HCT116 (cell line): ENCODE data around the gene MEGF6. TPM values are rescaled to one million over a fixed set of nuclear protein-coding genes. Genes with fewer than 3 reads are reported as not detected.
A peak's percentile ranks its signal among the peaks of the same experiment; 100 is the strongest.

Experiments
- ATAC-seq: fragments of 200-7000 bp; cut with Tn5 transposase; 2 replicates; pipeline ENCODE4 v1.9.1; 2020; ENCODE audit warnings: mild to moderate bottlenecking, moderate library complexity
- BruUV-seq: library from RNA; stranded (reverse); fragments of 400-500 nt; replicated peaks from 2 replicates; lab custom pipeline; 2021; lab: Mats Ljungman, UMichigan
- CTCF ChIA-PET: fragments of 300-600 bp; sonication (Branson Sonifier 250); formaldehyde crosslinking; loops from one replicate; lab custom pipeline; 2021; ENCODE audit warnings: antibody characterized with exemption; lab: Charles Lee
- POLR2A ChIA-PET: fragments of 300-600, 350-600 bp; sonication (Branson Sonifier 250); formaldehyde crosslinking; loops from one replicate; lab custom pipeline; 2021; ENCODE audit warnings: antibody characterized with exemption; lab: Charles Lee
- RAD21 ChIA-PET, 2 experiments: fragments of 300-600 bp; sonication (Branson Sonifier 250); formaldehyde crosslinking; loops; one replicate each; lab custom pipeline; 2023; ENCODE audit warnings: low total read pairs in 2 of 2; ENCODE audit not compliant: uncharacterized antibody in 2 of 2, unreplicated experiment in 2 of 2, low non-redundant PET in 1 of 2; lab: Charles Lee
- DNase-seq: peaks from one replicate; pipeline ENCODE4 v3.0.0-alpha.2; 2010; ENCODE audit warnings: low read depth, low spot score
- H2AFZ ChIP-seq: fragments of 200-600 bp; shearing (Covaris generic), sonication (generic); 2 replicates; pipeline ENCODE4 v1.6.1; 2017; ENCODE audit warnings: low read depth, mixed run types, mixed read lengths, antibody characterized with exemption, low read length; ENCODE audit not compliant: poor library complexity, severe bottlenecking
- H3K27ac ChIP-seq: 2 replicates; pipeline ENCODE4 v1.5.1; 2012; ENCODE audit warnings: low read depth, low read length
- H3K27me3 ChIP-seq: fragments of 200-600 bp; sonication (generic); 2 replicates; pipeline ENCODE4 v1.6.1; 2016; ENCODE audit warnings: mixed run types, low read length, mixed read lengths; ENCODE audit not compliant: insufficient read depth
- H3K36me3 ChIP-seq, 2 experiments: fragments of 200-500 bp in 1 of 2; fragments of 200-600 bp in 1 of 2; sonication (Bioruptor generic) in 1 of 2; sonication (generic) in 1 of 2; 2 replicates each; pipeline versions ENCODE4 v1.5.1 to v1.6.1; 2014 to 2016; ENCODE audit warnings: low read length in 2 of 2, inconsistent platforms in 1 of 2, mixed read lengths in 1 of 2, mixed run types in 1 of 2; ENCODE audit not compliant: insufficient read depth in 2 of 2, control insufficient read depth in 1 of 2
- H3K4me1 ChIP-seq, 2 experiments: fragments of 200-600 bp in 1 of 2; sonication (generic) in 1 of 2; 2 replicates each; pipeline versions ENCODE4 v1.5.1 to v1.6.1; 2012 to 2017; ENCODE audit warnings: low read length in 2 of 2, inconsistent platforms in 1 of 2, mild to moderate bottlenecking in 1 of 2, mixed read lengths in 1 of 2, mixed run types in 1 of 2, moderate library complexity in 1 of 2; ENCODE audit not compliant: insufficient read depth in 2 of 2, control insufficient read depth in 1 of 2
- H3K4me2 ChIP-seq: fragments of 200-600 bp; sonication (generic); 2 replicates; pipeline ENCODE4 v1.6.1; 2017; ENCODE audit warnings: mixed run types, low read length, mixed read lengths
- H3K4me3 ChIP-seq, 2 experiments: fragments of 200-600 bp in 1 of 2; sonication (generic) in 1 of 2; replicated peaks in 1 of 2; 2 replicates each; pipeline ENCODE4 v1.5.1; 2011 to 2016; ENCODE audit warnings: low read length in 2 of 2, control low read depth in 1 of 2, low read depth in 1 of 2, mild to moderate bottlenecking in 1 of 2, mixed read lengths in 1 of 2, mixed run types in 1 of 2
- H3K79me2 ChIP-seq: fragments of 200-600 bp; sonication (generic); 2 replicates; pipeline ENCODE4 v1.6.1; 2017; ENCODE audit warnings: mild to moderate bottlenecking, mixed run types, low read length, moderate library complexity, mixed read lengths; ENCODE audit not compliant: insufficient read depth
- H3K9ac ChIP-seq: fragments of 200-600 bp; sonication (generic); 2 replicates; pipeline ENCODE4 v1.6.1; 2016; ENCODE audit warnings: low read length, mixed read lengths
- H3K9me2 ChIP-seq: fragments of 200-600 bp; sonication (generic), shearing (Covaris generic); 2 replicates; pipeline ENCODE4 v1.6.1; 2017; ENCODE audit warnings: mixed run types, mild to moderate bottlenecking, moderate library complexity; ENCODE audit not compliant: insufficient read depth
- H3K9me3 ChIP-seq, 2 experiments: fragments of 200-500 bp in 1 of 2; fragments of 200-600 bp in 1 of 2; sonication (Bioruptor generic) in 1 of 2; sonication (generic) in 1 of 2; 2 replicates each; pipeline ENCODE4 v1.6.1; 2014 to 2017; ENCODE audit warnings: low read length in 2 of 2, mixed read lengths in 2 of 2, inconsistent platforms in 1 of 2, low read depth in 1 of 2, mild to moderate bottlenecking in 1 of 2, mixed run types in 1 of 2, moderate library complexity in 1 of 2; ENCODE audit not compliant: control insufficient read depth in 1 of 2, insufficient read depth in 1 of 2
- H4K20me1 ChIP-seq: fragments of 200-600 bp; sonication (generic), shearing (Covaris generic); 2 replicates; pipeline ENCODE4 v1.6.1; 2017; ENCODE audit warnings: mixed run types, mild to moderate bottlenecking, moderate library complexity; ENCODE audit not compliant: insufficient read depth
- CBX3 ChIP-seq: IDR thresholded peaks from 2 replicates; pipeline ENCODE4 v1.6.1; 2012; ENCODE audit warnings: low read depth
- CEBPB ChIP-seq: IDR thresholded peaks from 2 replicates; pipeline ENCODE4 v1.6.1; 2012; ENCODE audit warnings: low read depth
- EGR1 ChIP-seq: IDR thresholded peaks from 2 replicates; pipeline ENCODE4 v1.6.1; 2012; ENCODE audit warnings: low read depth
- EZH2 ChIP-seq: fragments of 200-600 bp; sonication (generic); IDR thresholded peaks from 2 replicates; pipeline ENCODE4 v1.6.1; 2017; ENCODE audit warnings: antibody characterized with exemption, mixed run types
- SIN3A ChIP-seq: IDR thresholded peaks from 2 replicates; pipeline ENCODE4 v1.6.1; 2012; ENCODE audit warnings: low read depth
- SP1 ChIP-seq: IDR thresholded peaks from 2 replicates; pipeline ENCODE4 v1.6.1; 2012; ENCODE audit warnings: low read depth
- SRF ChIP-seq: IDR thresholded peaks from 2 replicates; pipeline ENCODE4 v1.6.1; 2012; ENCODE audit warnings: low read depth
- YY1 ChIP-seq: IDR thresholded peaks from 2 replicates; pipeline ENCODE4 v1.6.1; 2011; ENCODE audit warnings: low read length, low read depth, moderate library complexity, mild to moderate bottlenecking; ENCODE audit not compliant: insufficient replicate concordance; ENCODE audit errors: extremely low read depth
- ZFX ChIP-seq: fragments of 450-650 bp; IDR thresholded peaks from 2 replicates; pipeline ENCODE4 v1.6.1; 2017
- ZNF274 ChIP-seq: fragments of 200-500 bp; sonication (Bioruptor generic); IDR thresholded peaks from 2 replicates; pipeline ENCODE4 v1.6.1; 2014; ENCODE audit warnings: mild to moderate bottlenecking, low read depth, low read length, inconsistent platforms
- intact Hi-C: fragments of 100-400 bp; cut with micrococcal nuclease; formaldehyde crosslinking; loops from 2 replicates; pipeline ENCODE4 v1.10.0; 2022
- total RNA-seq: library from RNA; stranded (reverse); gene quantifications from one replicate; pipeline ENCODE4 v1.2.1, GENCODE V29; 2021; ENCODE audit not compliant: unreplicated experiment
- TF ChIP-seq, protein P1 (sequence below): IDR thresholded peaks from 2 replicates; pipeline ENCODE4 v1.6.1; 2011; ENCODE audit warnings: mild to moderate bottlenecking, low read length, moderate library complexity; ENCODE audit not compliant: insufficient replicate concordance; ENCODE audit errors: extremely low read depth
- TF ChIP-seq, protein P2 (sequence below): IDR thresholded peaks from 2 replicates; pipeline ENCODE4 v1.6.1; 2012

MEGF6 gene
- total RNA-seq, 1 experiment from 2014 or later: 47.6 TPM

DNA sequence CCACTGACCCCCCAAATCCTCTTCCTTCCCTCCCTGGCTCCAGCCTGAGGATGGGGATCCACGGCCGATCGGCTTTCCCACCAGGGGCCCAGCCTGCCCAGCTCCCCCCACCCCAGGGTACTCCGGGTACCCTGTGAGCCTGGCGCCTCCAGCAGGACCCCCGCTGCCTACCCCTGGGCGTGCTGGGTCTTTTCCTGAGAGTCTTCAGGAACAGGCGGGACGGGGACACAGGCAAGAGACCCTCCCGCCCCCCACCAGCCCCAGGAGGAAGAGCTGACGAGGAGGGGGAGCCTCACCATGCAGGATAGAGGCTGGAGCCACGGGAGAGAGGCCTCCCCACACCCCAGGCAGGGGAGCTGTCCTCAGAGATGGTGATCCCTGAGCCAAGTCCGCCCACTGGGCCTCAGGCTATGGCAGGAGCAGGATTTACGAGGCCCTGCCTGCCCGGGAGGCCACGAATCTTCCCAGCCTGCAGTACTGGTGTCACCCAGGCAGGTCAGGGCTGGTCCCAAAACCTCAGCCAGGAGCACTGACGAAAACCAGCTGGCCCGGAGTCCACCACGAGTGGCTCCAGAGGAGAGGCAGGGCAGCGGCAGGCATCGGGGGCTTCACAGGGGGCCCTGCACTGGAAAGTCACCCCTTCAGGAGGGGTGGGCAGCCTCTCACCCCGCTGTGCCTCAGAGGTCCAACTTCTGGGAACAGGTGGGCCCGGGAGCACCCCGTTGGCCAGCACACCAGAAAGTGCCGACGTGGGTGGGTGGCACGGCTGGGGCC, 58.0 kb downstream of the MEGF6 start:
- Histone ChIP-seq H3K27me3 (no peaks in the 10 kb centered on the region), H3K27ac (no peak overlapping the region; the same call in 1 of the 2 replicates), H3K9me2 (no peaks in the 10 kb centered on the region), H3K4me1 (peaks cover 25 to 36% of the 10 kb centered on the region in 2 experiments), H3K9me3 (no peaks in the 10 kb centered on the region), H3K4me2 (no peak overlapping the region; the same call in 1 of the 2 replicates), H3K4me3 (no peak overlapping the region), H3K79me2 (no peaks in the 10 kb centered on the region), H3K9ac (no peak overlapping the region), H3K36me3 (no peaks in the 10 kb centered on the region), H2AFZ (no peak overlapping the region), H4K20me1 (no peaks in the 10 kb centered on the region)
- CTCF ChIA-PET: no interaction called here
- RAD21 ChIA-PET: no interaction called here
- POLR2A ChIA-PET: no interaction called here
- intact Hi-C loops: no loop called here
- peak; percentile 37 for ATAC-seq
- TF ChIP-seq EZH2 (no peak), CBX3 (no peak), YY1 (no peak)
- TF ChIP-seq, protein P1, sequence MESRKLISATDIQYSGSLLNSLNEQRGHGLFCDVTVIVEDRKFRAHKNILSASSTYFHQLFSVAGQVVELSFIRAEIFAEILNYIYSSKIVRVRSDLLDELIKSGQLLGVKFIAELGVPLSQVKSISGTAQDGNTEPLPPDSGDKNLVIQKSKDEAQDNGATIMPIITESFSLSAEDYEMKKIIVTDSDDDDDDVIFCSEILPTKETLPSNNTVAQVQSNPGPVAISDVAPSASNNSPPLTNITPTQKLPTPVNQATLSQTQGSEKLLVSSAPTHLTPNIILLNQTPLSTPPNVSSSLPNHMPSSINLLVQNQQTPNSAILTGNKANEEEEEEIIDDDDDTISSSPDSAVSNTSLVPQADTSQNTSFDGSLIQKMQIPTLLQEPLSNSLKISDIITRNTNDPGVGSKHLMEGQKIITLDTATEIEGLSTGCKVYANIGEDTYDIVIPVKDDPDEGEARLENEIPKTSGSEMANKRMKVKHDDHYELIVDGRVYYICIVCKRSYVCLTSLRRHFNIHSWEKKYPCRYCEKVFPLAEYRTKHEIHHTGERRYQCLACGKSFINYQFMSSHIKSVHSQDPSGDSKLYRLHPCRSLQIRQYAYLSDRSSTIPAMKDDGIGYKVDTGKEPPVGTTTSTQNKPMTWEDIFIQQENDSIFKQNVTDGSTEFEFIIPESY: no peak
- TF ChIP-seq, protein P2, sequence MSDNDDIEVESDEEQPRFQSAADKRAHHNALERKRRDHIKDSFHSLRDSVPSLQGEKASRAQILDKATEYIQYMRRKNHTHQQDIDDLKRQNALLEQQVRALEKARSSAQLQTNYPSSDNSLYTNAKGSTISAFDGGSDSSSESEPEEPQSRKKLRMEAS: no peak
- no TSS peak for BruUV-seq
- DNase-seq: no peak

DNA sequence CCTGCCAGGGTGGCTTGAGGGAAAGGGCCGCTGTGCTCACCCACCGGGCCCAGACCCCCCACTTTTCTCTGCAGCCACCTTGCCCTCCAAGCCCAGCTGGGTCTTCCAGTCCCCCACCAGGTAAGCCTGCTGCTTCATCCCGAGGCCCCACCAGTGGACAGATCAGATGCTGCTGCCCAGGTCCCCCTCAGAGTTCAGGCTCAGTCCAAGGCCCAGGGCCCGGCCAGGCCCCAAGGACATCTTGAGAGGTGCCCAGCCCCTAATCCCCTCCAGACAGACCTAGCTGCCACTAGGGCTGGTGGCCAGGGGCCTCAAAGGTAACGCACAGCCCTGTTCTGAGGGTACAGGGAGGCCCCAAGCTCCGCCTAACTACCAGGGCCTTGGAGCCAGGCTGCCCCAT, 58.6 kb downstream of the MEGF6 start:
- DNase-seq (no peak), ATAC-seq (no peak)
- intact Hi-C loops: no loop called here
- CTCF ChIA-PET: no interaction called here
- POLR2A ChIA-PET: no interaction called here
- Histone ChIP-seq H3K9ac (no peak overlapping the region), H4K20me1 (no peaks in the 10 kb centered on the region), H3K79me2 (no peaks in the 10 kb centered on the region), H3K27me3 (no peaks in the 10 kb centered on the region), H2AFZ (no peak overlapping the region), H3K4me3 (no peak overlapping the region), H3K9me2 (no peaks in the 10 kb centered on the region), H3K9me3 (no peaks in the 10 kb centered on the region), H3K4me1 (peaks cover 25 to 43% of the 10 kb centered on the region in 2 experiments), H3K27ac (no peak overlapping the region), H3K36me3 (no peaks in the 10 kb centered on the region), H3K4me2 (no peak overlapping the region)
- BruUV-seq: no TSS peak
- RAD21 ChIA-PET: no interaction called here
- no peak for TF ChIP-seq EGR1
- TF ChIP-seq SRF: no peak
- TF ChIP-seq YY1: no peak
- no peak for TF ChIP-seq ZNF274
- TF ChIP-seq CEBPB: no peak
- no peak for TF ChIP-seq SP1
- TF ChIP-seq SIN3A: no peak
- TF ChIP-seq, protein P1: no peak
- TF ChIP-seq ZFX: no peak
